Osteoblast (primary cell): ENCODE measurements around the gene IFT43. TPM values are rescaled to one million over a fixed set of nuclear protein-coding genes. Genes with fewer than 3 reads are reported as not detected.
A peak's percentile ranks its signal among the peaks of the same experiment; 100 is the strongest.

Experiments used
- DNase-seq: peaks from one replicate; pipeline ENCODE4 v3.0.0; 2011; ENCODE audit warnings: low spot score, mixed read lengths; ENCODE audit not compliant: insufficient read length; ENCODE audit errors: missing footprints
- H2AFZ ChIP-seq: 2 replicates; pipeline ENCODE4 v1.6.0; 2011; ENCODE audit warnings: mild to moderate bottlenecking, low read length
- H3K27ac ChIP-seq: 2 replicates; pipeline ENCODE4 v1.5.1; 2011; ENCODE audit warnings: mild to moderate bottlenecking, low read depth, low read length, moderate library complexity
- H3K27me3 ChIP-seq: 2 replicates; pipeline ENCODE4 v1.6.0; 2012; ENCODE audit warnings: mild to moderate bottlenecking, control low read depth, inconsistent platforms, low read length, moderate library complexity; ENCODE audit not compliant: insufficient read depth
- H3K36me3 ChIP-seq: 2 replicates; pipeline ENCODE4 v1.5.1; 2011; ENCODE audit warnings: mild to moderate bottlenecking, low read length, control low read depth, moderate library complexity; ENCODE audit not compliant: insufficient read depth
- H3K4me1 ChIP-seq: 2 replicates; pipeline ENCODE4 v1.5.1; 2011; ENCODE audit warnings: mild to moderate bottlenecking, low read length, control low read depth, moderate library complexity; ENCODE audit not compliant: insufficient read depth
- H3K4me2 ChIP-seq: 2 replicates; pipeline ENCODE4 v1.6.0; 2011; ENCODE audit warnings: mild to moderate bottlenecking, low read length; ENCODE audit not compliant: insufficient read depth
- H3K4me3 ChIP-seq: fragments of 200-600 bp; sonication (generic); 3 replicates; pipeline ENCODE4 v1.5.1; 2012; ENCODE audit warnings: mild to moderate bottlenecking, low read length, inconsistent platforms; ENCODE audit not compliant: insufficient read depth
- H3K79me2 ChIP-seq: 2 replicates; pipeline ENCODE4 v1.6.0; 2012; ENCODE audit warnings: mild to moderate bottlenecking, low read length, control low read depth, inconsistent platforms; ENCODE audit not compliant: insufficient read depth
- H3K9me3 ChIP-seq: 2 replicates; pipeline ENCODE4 v1.5.1; 2011; ENCODE audit warnings: low read depth, low read length, control low read depth
- H4K20me1 ChIP-seq: 2 replicates; pipeline ENCODE4 v1.6.0; 2012; ENCODE audit warnings: mild to moderate bottlenecking, low read length, control low read depth; ENCODE audit not compliant: insufficient read depth
- total RNA-seq: library from RNA; depleted of rRNA; stranded (reverse); fragments of >200 nt; gene quantifications from 2 replicates; pipeline ENCODE4 v1.2.3, GENCODE V29; 2012
- TF ChIP-seq, protein P1 (sequence below): IDR thresholded peaks from 2 replicates; pipeline ENCODE4 v1.5.1; 2011; ENCODE audit warnings: mild to moderate bottlenecking, low read depth, low read length, moderate library complexity; ENCODE audit errors: extremely low read depth

IFT43 gene
- total RNA-seq, 1 donor = 32.6 TPM

DNA sequence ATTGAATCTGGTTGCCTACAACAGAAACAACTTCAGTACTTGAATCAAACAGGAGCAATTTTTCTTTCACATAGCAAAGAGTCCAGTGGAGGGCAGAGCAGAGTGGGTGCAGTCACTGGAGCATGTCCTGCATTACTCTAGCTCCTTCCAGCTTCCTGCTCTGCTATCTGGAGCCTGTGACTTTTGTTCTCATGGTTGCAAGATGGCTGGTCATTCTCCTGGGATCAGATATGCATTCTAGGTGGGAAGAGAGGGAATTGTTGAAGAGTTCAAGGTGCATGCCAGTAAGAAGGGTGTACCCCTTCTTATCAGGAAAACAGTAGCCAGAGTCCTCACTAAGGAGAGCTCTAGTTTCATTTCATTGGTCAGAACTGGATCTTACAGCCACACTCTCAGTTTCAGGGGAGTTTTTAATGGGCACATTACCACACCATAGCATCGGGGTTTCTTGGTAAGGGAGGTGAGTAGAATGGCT is 8.0 kb downstream of the IFT43 start:
- no peak overlapping the region for H3K4me3 ChIP-seq
- no peak overlapping the region for H3K27ac ChIP-seq
- no peak overlapping the region for H2AFZ ChIP-seq
- no peaks in the 10 kb centered on the region for H3K27me3 ChIP-seq
- peaks cover 9% of the 10 kb centered on the region for H3K79me2 ChIP-seq
- peaks cover 4% of the 10 kb centered on the region for H4K20me1 ChIP-seq
- H3K9me3 ChIP-seq = no peaks in the 10 kb centered on the region
- no peak overlapping the region for H3K4me2 ChIP-seq
- H3K4me1 ChIP-seq = peaks cover 35% of the 10 kb centered on the region
- DNase-seq = no peak
- TF ChIP-seq, protein P1, sequence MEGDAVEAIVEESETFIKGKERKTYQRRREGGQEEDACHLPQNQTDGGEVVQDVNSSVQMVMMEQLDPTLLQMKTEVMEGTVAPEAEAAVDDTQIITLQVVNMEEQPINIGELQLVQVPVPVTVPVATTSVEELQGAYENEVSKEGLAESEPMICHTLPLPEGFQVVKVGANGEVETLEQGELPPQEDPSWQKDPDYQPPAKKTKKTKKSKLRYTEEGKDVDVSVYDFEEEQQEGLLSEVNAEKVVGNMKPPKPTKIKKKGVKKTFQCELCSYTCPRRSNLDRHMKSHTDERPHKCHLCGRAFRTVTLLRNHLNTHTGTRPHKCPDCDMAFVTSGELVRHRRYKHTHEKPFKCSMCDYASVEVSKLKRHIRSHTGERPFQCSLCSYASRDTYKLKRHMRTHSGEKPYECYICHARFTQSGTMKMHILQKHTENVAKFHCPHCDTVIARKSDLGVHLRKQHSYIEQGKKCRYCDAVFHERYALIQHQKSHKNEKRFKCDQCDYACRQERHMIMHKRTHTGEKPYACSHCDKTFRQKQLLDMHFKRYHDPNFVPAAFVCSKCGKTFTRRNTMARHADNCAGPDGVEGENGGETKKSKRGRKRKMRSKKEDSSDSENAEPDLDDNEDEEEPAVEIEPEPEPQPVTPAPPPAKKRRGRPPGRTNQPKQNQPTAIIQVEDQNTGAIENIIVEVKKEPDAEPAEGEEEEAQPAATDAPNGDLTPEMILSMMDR = no peak
- peaks cover 44% of the 10 kb centered on the region for H3K36me3 ChIP-seq

DNA sequence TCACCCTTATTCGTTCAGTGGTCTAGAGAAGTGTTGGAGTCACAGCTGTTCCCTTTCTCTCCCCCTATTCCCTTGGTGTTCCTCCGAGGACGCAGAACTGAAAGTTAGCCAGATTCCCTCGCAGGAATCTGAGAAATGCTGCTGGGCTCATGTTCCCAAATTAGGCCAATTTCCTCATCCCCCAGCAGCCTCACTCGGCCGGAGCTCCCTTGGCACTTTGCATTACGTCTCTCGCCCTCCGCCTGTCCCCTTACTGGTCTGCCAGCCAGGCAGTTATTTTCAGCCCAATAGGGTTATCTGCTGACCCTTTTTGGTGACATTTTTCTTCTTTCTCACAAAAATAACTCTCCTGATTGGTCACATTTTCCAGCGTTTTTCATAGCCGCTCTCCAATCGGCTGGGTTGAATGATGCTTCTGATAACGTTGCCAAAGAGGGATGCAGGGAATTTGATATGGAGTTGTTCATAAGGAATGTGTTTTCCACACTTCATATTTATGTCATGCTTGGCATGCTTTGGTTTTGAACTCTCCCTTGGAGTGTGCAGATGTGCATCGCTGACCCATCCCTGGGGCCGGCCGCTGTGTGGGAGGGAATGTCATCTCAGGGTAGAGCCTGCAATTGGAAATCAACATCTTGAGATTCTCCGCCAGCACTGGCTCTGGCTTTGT is 9.9 kb downstream of the IFT43 start:
- no peak overlapping the region for H3K4me3 ChIP-seq
- no peak overlapping the region for H2AFZ ChIP-seq
- H3K79me2 ChIP-seq = peaks cover 7% of the 10 kb centered on the region
- H3K27ac ChIP-seq = peak overlapping the region; percentile 42
- H4K20me1 ChIP-seq = peaks cover 4% of the 10 kb centered on the region
- DNase-seq = no peak
- H3K36me3 ChIP-seq = peaks cover 46% of the 10 kb centered on the region
- no peaks in the 10 kb centered on the region for H3K9me3 ChIP-seq
- H3K4me1 ChIP-seq = peaks cover 24% of the 10 kb centered on the region
- H3K4me2 ChIP-seq = peak overlapping the region; percentile 53
- TF ChIP-seq, protein P1 = no peak
- no peaks in the 10 kb centered on the region for H3K27me3 ChIP-seq

DNA sequence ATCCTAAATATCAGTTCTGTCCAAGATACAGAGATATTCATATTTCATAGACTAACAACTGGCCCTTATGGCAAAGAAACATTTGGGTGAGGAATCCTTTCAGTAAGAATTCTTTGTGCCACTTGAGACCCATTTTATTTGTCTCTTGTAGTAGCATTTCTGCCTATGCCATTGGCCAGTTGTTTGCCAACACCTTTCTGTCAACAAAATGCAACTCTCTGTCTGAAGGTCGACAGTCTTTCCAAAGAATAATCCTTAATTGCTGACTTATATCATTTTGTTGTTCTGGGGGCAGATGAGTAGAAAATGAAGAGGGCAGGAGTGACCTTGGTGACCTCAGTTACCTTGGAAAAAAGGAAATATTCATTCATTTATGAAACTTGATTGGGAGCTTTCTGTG is 10.9 kb downstream of the IFT43 start:
- H3K27me3 ChIP-seq = no peaks in the 10 kb centered on the region
- DNase-seq = no peak
- TF ChIP-seq, protein P1 = no peak
- no peak overlapping the region for H3K4me2 ChIP-seq
- H3K36me3 ChIP-seq = peaks cover 53% of the 10 kb centered on the region
- no peaks in the 10 kb centered on the region for H3K9me3 ChIP-seq
- no peak overlapping the region for H3K27ac ChIP-seq
- H4K20me1 ChIP-seq = peaks cover 4% of the 10 kb centered on the region
- H3K4me3 ChIP-seq = no peak overlapping the region
- H3K4me1 ChIP-seq = peaks cover 18% of the 10 kb centered on the region
- H2AFZ ChIP-seq = no peak overlapping the region
- H3K79me2 ChIP-seq = peaks cover 7% of the 10 kb centered on the region

DNA sequence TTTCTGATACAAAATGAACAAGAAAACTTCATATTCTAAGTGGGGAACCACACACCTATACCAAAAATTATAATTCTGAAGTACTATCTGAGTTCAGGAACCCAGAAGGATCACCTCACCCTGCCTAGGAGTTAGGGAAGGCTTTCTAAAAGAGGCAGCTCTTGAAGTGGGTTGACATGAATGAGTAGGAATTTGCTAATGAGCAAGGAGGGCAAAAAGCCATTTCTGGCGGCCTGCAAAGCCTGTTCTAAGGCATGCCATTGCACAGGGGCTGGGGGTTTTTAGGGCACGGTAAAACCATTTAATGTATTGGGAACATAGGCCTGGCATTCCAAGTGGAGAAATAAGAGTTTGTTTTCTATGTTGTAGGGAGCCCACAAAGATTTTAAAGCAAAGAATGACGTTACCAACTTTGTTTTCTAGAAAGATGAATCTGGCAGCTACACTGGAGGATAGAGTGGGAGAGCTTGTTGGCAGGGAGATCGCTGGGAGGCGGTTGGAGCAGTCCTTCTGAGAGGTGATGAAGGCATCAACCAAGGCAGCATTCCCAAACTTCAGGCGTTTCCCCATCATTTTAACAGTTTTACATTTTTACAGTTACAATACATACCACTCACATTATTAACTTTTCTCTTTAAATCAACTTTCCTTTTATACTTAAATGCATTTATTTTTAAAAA is 14.1 kb downstream of the IFT43 start:
- Histone ChIP-seq H3K4me2 (no peak overlapping the region), H3K79me2 (peaks cover 7% of the 10 kb centered on the region), H3K36me3 (peaks cover 56% of the 10 kb centered on the region), H4K20me1 (peaks cover 4% of the 10 kb centered on the region), H3K4me3 (no peak overlapping the region), H3K27me3 (no peaks in the 10 kb centered on the region), H3K9me3 (no peaks in the 10 kb centered on the region), H3K4me1 (peaks cover 8% of the 10 kb centered on the region), H3K27ac (no peak overlapping the region), H2AFZ (no peak overlapping the region)
- TF ChIP-seq, protein P1 = no peak
- no peak for DNase-seq
